ENCODE results near the gene PLXNA4.

GRCh38 chr7:132406039-132406438 lies 170.2 kb downstream of the PLXNA4 start:
- TF ChIP-seq SIN3A (IDR thresholded peaks at IDR 0.05; ENCODE audit: borderline replicate concordance, insufficient read depth, low read depth, low read length) = no peak
- TF ChIP-seq, protein P1, sequence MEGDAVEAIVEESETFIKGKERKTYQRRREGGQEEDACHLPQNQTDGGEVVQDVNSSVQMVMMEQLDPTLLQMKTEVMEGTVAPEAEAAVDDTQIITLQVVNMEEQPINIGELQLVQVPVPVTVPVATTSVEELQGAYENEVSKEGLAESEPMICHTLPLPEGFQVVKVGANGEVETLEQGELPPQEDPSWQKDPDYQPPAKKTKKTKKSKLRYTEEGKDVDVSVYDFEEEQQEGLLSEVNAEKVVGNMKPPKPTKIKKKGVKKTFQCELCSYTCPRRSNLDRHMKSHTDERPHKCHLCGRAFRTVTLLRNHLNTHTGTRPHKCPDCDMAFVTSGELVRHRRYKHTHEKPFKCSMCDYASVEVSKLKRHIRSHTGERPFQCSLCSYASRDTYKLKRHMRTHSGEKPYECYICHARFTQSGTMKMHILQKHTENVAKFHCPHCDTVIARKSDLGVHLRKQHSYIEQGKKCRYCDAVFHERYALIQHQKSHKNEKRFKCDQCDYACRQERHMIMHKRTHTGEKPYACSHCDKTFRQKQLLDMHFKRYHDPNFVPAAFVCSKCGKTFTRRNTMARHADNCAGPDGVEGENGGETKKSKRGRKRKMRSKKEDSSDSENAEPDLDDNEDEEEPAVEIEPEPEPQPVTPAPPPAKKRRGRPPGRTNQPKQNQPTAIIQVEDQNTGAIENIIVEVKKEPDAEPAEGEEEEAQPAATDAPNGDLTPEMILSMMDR (IDR thresholded peaks at IDR 0.05) = no peak
- no peak for TF ChIP-seq POLR2AphosphoS5 (IDR thresholded peaks at IDR 0.05; ENCODE audit: low read depth, low read length)
- TF ChIP-seq, protein P2, sequence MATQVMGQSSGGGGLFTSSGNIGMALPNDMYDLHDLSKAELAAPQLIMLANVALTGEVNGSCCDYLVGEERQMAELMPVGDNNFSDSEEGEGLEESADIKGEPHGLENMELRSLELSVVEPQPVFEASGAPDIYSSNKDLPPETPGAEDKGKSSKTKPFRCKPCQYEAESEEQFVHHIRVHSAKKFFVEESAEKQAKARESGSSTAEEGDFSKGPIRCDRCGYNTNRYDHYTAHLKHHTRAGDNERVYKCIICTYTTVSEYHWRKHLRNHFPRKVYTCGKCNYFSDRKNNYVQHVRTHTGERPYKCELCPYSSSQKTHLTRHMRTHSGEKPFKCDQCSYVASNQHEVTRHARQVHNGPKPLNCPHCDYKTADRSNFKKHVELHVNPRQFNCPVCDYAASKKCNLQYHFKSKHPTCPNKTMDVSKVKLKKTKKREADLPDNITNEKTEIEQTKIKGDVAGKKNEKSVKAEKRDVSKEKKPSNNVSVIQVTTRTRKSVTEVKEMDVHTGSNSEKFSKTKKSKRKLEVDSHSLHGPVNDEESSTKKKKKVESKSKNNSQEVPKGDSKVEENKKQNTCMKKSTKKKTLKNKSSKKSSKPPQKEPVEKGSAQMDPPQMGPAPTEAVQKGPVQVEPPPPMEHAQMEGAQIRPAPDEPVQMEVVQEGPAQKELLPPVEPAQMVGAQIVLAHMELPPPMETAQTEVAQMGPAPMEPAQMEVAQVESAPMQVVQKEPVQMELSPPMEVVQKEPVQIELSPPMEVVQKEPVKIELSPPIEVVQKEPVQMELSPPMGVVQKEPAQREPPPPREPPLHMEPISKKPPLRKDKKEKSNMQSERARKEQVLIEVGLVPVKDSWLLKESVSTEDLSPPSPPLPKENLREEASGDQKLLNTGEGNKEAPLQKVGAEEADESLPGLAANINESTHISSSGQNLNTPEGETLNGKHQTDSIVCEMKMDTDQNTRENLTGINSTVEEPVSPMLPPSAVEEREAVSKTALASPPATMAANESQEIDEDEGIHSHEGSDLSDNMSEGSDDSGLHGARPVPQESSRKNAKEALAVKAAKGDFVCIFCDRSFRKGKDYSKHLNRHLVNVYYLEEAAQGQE (IDR thresholded peaks at IDR 0.05; ENCODE audit: insufficient read depth in 1 of 2, low read depth in 2 of 2, low read length in 1 of 2) = no peak
- no peak for TF ChIP-seq TCF7L2 (IDR thresholded peaks at IDR 0.05; ENCODE audit: low read depth, low read length)

All from Panc1 (cell line).